Activated naive CD4-positive, alpha-beta T cell treated with anti-CD3 and anti-CD28 coated beads, Interleukin-2, amount 50 U/mL, for 24 hours (primary cell): ENCODE measurements around the gene PPP5C.
A peak's percentile ranks its signal among the peaks of the same experiment; 100 is the strongest.
"Not testable (repeated sequence)": the region's sequence is repeated elsewhere in the genome, so short reads cannot be mapped to it uniquely, and the experiment has no call there.

Experiments used
- H3K27ac Mint-ChIP-seq: one replicate; pipeline ENCODE4 v1.8.0; 2021; ENCODE audit warnings: mild to moderate bottlenecking, mixed read lengths
- H3K27me3 Mint-ChIP-seq: one replicate; pipeline ENCODE4 v1.8.0; 2021; ENCODE audit warnings: mixed read lengths
- H3K36me3 Mint-ChIP-seq: one replicate; pipeline ENCODE4 v1.8.0; 2021; ENCODE audit warnings: mixed read lengths
- H3K4me1 Mint-ChIP-seq: one replicate; pipeline ENCODE4 v1.8.0; 2021; ENCODE audit warnings: mixed read lengths
- H3K4me3 Mint-ChIP-seq: one replicate; pipeline ENCODE4 v1.8.0; 2021; ENCODE audit warnings: mild to moderate bottlenecking, mixed read lengths
- H3K9me3 Mint-ChIP-seq: one replicate; pipeline ENCODE4 v1.8.0; 2021; ENCODE audit warnings: mixed read lengths

Gene PPP5C

DNA sequence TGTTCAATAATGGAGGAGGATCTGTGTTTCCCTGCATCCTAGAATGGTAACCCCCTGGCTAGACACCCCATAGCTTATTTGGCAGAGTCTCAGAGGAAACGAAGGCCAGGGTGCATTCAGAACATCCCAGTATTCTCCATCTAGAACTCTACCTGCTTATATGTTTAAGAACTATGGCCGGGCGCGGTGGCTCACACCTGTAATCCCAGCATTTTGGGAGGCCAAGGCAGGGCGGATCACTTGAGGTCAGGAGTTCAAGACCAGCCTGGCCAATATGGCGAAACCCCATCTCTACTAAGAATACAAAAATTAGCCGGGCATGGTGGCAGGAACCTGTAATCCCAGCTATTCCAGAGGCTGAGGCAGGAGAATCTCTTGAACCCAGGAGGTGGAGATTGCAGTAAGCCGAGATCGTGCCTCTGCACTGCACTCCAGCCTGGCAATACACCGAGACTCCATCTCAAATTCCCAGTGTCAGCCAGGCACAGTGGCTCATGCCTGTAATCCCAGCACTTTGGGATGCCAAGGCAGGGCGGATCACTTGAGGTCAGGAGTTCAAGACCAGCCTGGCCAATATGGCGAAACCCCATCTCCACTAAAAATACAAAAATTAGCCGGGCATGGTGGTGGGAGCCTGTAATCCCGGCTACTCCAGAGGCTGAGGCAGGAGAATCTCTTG, 51.1 kb downstream of the PPP5C start:
- H3K4me3 Mint-ChIP-seq, H3K27ac Mint-ChIP-seq, H3K36me3 Mint-ChIP-seq, H3K4me1 Mint-ChIP-seq, H3K9me3 Mint-ChIP-seq: not testable (repeated sequence)
- H3K27me3 Mint-ChIP-seq: peaks cover 10% of the 10 kb centered on the region

DNA sequence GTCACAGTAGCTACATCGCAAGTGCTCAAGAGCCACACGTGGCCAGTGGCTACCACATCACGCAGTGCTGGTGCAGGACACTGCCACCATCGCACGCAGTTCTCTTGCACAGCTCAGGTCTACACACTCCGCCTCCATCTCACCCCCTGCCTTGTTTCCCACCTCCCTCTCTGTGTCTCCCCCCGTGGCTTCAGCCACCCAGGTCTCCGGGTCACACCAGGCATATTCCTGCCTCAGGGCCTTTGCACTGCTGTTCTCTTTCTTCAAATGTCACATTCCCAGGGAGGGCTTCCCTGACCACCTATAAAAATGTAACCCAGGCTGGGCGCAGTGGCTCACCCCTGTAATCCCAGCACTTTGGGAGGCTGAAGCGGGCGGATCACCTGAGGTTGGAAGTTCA, 55.8 kb downstream of the PPP5C start:
- H3K4me1 Mint-ChIP-seq: peaks cover 17% of the 10 kb centered on the region
- peaks cover 36% of the 10 kb centered on the region for H3K27me3 Mint-ChIP-seq
- H3K27ac Mint-ChIP-seq: no peak overlapping the region
- no peak overlapping the region for H3K4me3 Mint-ChIP-seq
- H3K36me3 Mint-ChIP-seq: peaks cover 2% of the 10 kb centered on the region
- no peaks in the 10 kb centered on the region for H3K9me3 Mint-ChIP-seq

DNA sequence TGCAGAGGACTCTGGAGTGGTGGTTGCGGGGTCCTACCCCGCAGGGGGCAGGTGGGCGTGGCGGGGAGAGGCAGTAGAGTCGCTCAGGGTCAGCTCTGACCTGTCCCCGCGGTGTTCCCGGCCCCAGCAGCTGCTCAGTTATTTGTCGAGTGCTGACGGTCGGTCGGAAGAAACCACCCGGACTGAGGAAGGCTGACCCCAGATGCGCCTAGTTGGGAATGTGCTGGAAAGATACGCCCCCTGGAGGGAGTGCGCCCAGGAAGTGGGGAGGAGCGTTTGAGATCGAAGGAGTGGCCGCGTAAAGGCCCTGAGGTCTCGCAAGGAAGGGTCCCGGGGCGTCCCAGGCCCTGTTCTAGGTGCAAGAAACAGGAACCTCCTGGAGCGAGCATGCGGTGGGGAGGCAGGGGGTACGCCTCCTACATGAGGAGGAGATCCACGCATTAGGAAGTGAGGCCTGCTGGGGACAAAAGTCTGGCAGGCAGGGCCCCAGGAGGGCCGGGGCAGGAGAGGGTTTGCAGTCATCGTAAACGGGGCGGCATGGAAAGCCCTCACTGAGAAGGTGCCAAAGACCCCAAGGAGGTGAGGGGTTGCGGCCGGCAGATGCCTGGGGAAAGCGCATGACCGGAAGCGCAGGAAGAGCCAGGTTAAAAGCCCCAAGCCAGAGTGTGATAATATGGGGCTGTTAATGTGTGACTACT, 57.3 kb downstream of the PPP5C start:
- peaks cover 24% of the 10 kb centered on the region for H3K4me1 Mint-ChIP-seq
- H3K9me3 Mint-ChIP-seq: no peaks in the 10 kb centered on the region
- H3K4me3 Mint-ChIP-seq: peak overlapping the region; percentile 79
- H3K36me3 Mint-ChIP-seq: peaks cover 2% of the 10 kb centered on the region
- H3K27me3 Mint-ChIP-seq: peaks cover 47% of the 10 kb centered on the region
- H3K27ac Mint-ChIP-seq: no peak overlapping the region

DNA sequence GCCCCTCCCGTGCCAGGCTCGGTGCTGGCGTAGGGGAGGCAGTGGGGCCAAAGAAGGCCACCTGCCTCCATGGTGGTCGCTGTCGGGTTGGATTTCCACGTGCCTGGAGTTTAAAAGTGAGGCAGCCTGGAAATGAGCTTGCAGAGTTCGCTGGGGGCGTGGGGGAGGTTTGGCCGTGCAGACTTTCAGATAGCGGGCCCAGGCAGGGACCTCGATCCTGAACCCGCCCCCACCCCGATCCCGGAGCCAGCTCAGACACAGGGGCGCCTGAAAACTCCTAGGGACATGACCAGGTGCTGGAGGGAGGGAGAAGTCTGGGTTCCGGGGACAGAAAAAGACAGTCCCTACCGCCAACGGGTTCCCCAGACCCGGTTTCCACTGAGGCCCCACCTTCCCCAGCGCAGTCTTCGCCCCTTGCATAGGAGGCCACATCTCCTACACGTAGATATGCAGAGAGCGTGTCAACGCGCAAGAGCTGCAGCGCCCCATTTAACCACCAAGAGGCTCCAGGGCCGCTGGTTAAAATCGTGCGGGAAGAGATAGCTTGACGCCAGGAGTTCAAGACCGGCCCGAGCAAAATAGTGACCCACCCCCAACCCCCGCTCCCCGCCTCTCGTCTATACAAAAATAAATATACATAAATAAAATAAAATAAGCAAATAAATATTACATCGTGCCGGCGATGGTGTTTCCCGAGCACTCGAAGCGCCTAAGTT, 58.0 kb downstream of the PPP5C start:
- Mint-ChIP-seq H3K27me3 (peaks cover 47% of the 10 kb centered on the region), H3K9me3 (no peaks in the 10 kb centered on the region), H3K36me3 (peaks cover 2% of the 10 kb centered on the region), H3K27ac (no peak overlapping the region), H3K4me3 (peak overlapping the region; percentile 79), H3K4me1 (peaks cover 24% of the 10 kb centered on the region)

DNA sequence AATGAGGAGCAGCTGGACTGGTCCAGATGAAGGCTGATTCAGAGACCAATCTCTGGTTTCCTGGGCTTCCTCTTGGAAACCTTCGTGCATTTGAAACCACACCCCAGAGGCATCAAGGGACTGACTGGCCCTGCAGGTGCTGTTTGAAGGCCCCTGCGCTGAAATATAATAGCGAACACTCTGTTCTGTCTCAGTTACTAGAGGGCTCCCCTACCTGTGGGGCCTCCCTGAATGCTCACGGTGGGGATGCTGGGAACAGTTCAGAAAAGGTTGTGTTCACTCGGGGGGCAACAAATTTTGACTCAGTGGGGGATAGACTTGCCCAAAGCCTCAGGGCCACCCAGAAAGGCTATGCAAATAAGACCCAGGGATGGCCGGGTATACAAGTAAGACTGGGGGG, 60.1 kb downstream of the PPP5C start:
- H3K4me1 Mint-ChIP-seq: peaks cover 24% of the 10 kb centered on the region
- no peak overlapping the region for H3K27ac Mint-ChIP-seq
- H3K4me3 Mint-ChIP-seq: no peak overlapping the region
- H3K9me3 Mint-ChIP-seq: no peaks in the 10 kb centered on the region
- peaks cover 57% of the 10 kb centered on the region for H3K27me3 Mint-ChIP-seq
- no peaks in the 10 kb centered on the region for H3K36me3 Mint-ChIP-seq

DNA sequence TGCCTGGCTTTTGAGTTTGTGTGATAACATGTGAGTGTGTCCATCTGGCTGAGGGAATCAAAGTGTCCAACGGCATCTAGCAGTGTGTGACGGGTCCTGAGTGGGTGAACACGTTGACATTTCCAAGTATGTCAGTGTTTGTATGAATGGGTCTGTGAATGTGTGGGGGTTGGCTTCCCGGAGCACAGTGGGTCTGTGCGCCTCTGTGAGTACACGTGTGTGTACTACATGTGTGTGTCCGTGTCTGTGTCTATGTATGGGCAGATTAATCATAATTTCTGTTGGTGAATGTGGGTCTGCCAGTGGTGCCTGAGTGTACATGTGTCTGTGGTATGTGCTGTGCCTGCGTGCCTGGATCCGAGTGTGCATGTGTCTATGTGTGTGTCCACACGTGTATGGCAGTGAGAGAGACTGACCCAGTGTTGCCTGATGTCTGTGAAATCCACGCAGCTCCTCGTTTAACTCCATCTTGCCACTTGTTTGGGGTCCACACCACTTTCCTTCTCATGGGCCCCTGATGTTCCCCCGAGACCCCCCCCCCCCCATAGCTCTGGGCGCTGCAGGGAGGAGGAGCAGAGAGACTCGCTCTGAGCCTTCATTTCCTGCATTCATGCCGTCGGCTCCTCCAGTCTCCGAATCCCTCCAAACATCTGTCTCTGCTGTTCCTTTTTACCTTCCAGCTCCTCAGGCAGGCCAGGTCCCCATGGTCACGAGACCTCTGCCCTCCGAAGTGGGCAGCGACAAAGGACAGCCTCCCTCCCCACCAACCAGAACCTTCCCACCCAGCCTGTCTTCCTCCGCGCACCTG, 61.2 kb downstream of the PPP5C start:
- peaks cover 25% of the 10 kb centered on the region for H3K4me1 Mint-ChIP-seq
- H3K27ac Mint-ChIP-seq: no peak overlapping the region
- H3K27me3 Mint-ChIP-seq: peaks cover 57% of the 10 kb centered on the region
- no peaks in the 10 kb centered on the region for H3K9me3 Mint-ChIP-seq
- no peaks in the 10 kb centered on the region for H3K36me3 Mint-ChIP-seq
- no peak overlapping the region for H3K4me3 Mint-ChIP-seq

DNA sequence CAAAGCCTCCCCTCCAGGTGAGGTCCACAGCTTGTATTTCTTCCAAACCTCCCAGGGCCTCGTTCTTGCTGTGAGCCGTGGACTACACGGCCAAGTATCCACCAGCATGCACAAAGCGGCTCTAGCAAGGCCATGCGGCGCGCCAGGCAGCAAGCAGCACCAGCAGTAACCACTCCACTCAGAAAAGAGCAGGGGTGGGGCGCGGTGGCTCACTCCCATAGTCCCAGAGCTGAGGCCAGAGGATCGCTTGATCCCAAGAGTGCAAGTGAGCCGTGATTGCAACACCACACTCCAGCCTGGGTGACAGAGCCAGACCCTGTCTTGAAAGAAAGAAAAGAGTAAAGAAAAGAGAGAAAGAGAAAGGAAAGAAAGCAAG, 61.8 kb downstream of the PPP5C start:
- Mint-ChIP-seq H3K27me3 (peaks cover 56% of the 10 kb centered on the region), H3K9me3 (no peaks in the 10 kb centered on the region), H3K27ac (no peak overlapping the region), H3K4me1 (peaks cover 23% of the 10 kb centered on the region), H3K4me3 (no peak overlapping the region), H3K36me3 (no peaks in the 10 kb centered on the region)

DNA sequence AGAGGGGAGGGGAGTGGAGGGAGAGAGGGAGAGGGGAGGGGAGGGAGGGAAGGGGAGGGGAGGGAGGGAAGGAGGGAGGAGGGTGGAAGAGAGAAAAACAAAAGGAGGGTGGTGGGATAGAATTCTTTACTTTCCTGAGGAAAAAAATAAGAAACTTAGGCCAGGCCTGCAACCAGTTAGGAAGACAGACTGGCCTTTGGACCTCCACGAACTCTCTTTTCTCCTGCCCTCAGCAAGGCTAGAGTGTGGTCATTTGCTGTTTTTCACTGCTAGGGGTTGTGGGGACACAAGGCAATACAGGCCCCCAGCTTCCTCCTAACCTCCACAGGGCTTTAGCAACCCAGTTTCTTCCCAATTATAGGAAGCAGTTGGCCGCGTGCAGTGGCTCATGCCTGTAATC, 62.3 kb downstream of the PPP5C start:
- H3K4me1 Mint-ChIP-seq: peaks cover 17% of the 10 kb centered on the region
- peaks cover 54% of the 10 kb centered on the region for H3K27me3 Mint-ChIP-seq
- H3K9me3 Mint-ChIP-seq: no peaks in the 10 kb centered on the region
- H3K4me3 Mint-ChIP-seq: no peak overlapping the region
- H3K36me3 Mint-ChIP-seq: no peaks in the 10 kb centered on the region
- H3K27ac Mint-ChIP-seq: no peak overlapping the region

DNA sequence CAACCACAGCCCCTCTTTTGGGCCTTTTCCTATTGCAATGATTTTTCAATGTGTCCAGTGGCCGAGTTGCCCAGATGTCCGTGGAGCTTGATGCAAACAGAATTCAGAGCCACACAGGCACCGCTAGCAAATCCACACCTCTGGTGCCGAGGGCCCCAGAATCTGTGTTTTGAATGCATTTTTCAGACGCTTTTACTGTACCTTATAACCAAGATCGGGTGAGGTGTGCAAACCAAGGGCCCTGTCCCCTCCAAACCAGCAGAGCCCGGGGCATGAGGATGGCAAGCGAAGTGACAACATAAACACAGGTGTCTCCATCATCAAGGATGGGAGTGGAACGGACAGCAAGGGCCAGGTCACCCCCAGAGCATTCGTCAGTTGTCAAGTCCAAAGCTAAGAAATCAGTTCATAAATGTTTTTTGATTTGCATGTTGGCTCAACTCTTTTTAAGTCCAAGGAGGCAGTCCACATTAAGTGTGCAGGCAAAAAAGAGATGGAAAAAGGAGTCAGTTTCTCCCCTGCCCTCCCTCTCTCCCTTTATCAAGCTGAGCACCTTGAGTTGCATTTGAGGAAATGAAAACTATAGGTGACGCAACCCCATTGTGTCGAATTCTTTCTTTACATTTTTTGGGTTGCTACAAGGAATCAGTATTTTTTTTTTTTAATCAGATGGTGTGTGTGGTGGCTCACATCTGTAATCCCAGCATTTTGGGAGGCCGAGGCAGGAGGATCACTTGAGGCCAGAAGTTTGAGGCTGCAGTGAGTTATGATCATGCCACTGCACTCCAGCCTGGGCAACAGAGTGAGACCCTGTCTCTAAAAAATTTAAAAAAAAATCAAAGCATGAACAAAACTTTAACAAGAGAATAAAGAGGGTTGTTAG, 63.6 kb downstream of the PPP5C start:
- Mint-ChIP-seq H3K27ac (no peak overlapping the region), H3K27me3 (peaks cover 50% of the 10 kb centered on the region), H3K4me3 (no peak overlapping the region), H3K9me3 (no peaks in the 10 kb centered on the region), H3K4me1 (peaks cover 12% of the 10 kb centered on the region), H3K36me3 (no peaks in the 10 kb centered on the region)

DNA sequence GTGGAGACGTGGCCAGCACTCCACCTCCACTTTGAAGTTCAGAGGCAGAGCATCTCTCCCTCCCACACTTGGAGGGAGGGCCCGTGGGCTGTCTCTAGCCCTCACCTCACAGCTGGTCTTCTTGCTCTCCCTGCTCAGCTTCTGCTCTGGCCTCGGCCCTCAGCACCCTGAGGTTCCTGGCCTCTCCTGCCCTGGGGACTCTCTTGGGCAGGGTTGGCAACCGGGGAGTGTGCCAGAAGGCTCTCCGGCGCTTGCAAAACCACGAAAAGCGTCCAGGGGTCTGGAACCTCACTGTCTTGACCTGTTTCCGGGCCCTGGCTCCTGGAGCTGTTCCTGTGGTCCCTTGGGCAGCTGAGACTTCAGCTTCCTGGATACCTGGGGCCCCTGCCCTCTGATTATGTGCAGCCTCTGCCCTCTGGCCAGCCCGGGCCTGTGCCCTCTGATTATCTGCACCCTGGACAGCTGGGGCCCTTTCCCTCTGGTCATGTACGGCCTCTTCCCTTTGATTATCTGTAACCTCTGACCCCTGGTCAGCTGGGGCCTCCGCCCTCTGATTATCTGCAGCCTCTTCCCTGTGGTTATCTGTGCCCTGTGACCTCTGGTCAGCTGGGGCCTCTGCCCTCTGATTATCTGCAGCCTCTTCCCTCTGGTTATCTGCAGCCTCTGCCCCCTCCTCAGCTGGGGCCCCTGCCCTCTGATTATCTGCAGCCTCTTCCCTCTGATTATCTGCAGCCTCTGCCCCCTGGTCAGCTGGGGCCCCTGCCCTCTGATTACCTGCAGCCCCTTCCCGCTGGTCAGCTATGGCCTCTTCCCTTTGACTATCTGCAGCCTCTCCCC, 64.4 kb downstream of the PPP5C start:
- Mint-ChIP-seq H3K27ac (no peak overlapping the region), H3K36me3 (no peaks in the 10 kb centered on the region), H3K27me3 (peaks cover 52% of the 10 kb centered on the region), H3K4me3 (no peak overlapping the region), H3K9me3 (no peaks in the 10 kb centered on the region), H3K4me1 (peaks cover 12% of the 10 kb centered on the region)

DNA sequence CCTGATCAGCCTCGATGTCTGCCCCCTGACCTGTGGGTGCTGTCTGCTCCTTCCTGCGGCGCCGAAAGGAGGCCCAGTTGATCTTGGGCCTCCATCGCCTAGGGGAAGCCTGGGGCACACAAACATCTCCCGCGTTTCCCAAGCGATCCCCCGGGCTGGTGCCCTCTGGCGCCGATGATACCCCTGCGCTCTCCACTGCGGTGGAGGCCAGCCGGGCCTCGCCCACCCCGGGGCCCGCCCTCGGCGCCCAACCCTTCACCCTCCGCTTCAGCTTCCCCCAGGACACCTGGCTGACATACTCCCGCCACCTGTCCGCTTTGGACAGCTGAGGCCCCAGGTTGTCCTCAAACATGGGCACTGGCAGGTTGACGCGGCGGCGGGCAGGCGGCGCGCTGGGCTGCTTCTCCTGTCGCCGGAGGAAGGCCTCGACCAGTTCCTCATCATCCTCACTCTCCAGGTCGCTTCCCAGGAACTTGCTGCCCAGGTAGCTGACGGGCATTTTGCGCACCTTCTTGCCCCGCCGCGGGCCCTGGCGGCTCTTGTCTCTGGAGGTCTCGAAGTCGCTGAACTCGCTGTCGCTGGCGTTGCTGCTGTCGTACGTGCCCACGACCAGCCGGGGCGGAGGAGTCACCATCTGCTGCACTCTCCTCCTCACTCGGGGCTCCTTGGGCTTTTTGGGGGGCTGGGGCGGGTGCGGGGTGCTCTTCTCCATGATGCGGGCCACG, 65.2 kb downstream of the PPP5C start:
- Mint-ChIP-seq H3K27me3 (peaks cover 49% of the 10 kb centered on the region), H3K4me3 (no peak overlapping the region)

DNA sequence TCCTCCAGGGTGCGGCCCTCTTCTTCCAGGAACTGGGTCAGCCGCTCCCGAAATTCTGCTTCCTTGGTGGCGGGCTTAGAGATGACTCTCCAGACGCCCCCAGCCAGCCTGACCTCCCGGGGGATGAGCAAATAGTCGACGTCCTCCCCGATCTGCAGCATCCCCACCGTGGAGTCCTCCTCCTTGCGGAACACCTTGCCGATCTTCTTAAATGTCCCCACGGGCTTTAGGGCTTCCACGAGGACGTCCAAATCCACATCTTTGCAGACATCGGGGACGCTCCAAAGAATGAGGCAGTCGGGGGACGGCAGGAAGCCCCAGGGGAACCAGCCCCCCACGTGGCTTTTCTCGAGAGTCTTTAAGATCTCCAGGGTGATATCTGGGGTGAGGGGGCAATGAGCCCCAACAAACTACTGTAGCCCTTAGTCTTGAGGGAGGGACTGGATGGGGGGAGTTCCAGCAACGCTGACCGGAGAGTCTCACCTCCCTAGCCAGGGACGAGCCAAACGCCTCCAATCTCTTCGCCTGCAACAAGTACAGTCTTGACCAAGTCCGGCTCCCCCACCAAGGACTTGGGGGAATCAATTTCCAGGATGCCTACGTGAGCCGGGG, 65.9 kb downstream of the PPP5C start:
- Mint-ChIP-seq H3K36me3 (no peaks in the 10 kb centered on the region), H3K27ac (no peak overlapping the region), H3K27me3 (peaks cover 46% of the 10 kb centered on the region), H3K4me3 (peak overlapping the region; percentile 19), H3K4me1 (peaks cover 12% of the 10 kb centered on the region), H3K9me3 (no peaks in the 10 kb centered on the region)

More for the DNA sequence above, 65.2 kb downstream of the PPP5C start:
- no peaks in the 10 kb centered on the region for H3K36me3 Mint-ChIP-seq
- H3K4me1 Mint-ChIP-seq: peaks cover 12% of the 10 kb centered on the region
- no peaks in the 10 kb centered on the region for H3K9me3 Mint-ChIP-seq
- no peak overlapping the region for H3K27ac Mint-ChIP-seq

DNA sequence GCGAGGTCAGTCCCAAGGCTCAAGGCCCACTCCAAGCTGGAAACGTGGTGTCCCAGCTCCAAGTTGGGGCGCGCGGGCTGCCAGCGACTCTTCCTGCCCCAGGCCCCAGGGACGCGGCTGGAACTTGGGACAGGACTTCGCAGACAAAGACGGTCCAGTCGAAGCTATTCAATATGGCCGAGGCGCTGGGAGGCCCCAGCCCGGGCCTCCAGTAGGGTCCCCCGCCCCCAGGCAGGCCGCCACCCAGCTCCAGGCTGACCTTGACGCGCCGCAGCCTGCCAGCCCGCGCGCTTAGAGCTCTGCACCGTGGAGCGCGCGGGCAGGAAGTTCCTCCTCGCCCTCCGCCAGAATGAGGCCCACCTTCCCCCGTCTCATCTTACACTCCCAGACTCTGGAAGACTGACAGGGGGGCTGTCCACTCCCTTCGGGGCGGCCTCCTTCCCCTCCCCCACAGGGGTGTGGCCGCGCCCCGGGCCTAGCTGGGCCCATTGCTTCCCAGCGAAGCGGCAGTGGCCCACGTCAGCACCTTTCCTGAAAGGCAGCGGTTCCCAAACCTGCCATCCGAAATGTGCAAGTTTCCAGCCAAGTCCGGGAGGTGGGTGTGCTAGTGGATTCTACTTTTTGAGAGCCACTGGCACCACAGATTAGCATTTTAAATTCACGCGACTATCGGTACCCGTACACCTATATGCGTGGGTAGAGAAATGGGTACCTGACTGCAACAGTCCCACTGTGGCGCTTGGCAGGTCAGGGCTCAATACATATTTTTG, 66.6 kb downstream of the PPP5C start, which contains the start of gene CCDC8:
TSS of gene CCDC8 (minus strand) at position 303 of the 770 bp plus-strand sequence. CDS start 754 bp downstream, outside the sequence.
- peak within 1 kb of the TSS; percentile 19 for H3K4me3 Mint-ChIP-seq
- H3K27ac Mint-ChIP-seq: no peak within 1 kb of the TSS

More for the DNA sequence above, 66.6 kb downstream of the PPP5C start, which contains the start of gene CCDC8:
- Mint-ChIP-seq H3K9me3 (no peaks in the 10 kb centered on the region), H3K27me3 (peaks cover 41% of the 10 kb centered on the region), H3K36me3 (no peaks in the 10 kb centered on the region), H3K4me1 (peaks cover 10% of the 10 kb centered on the region)
